ENCODE results near the gene ABLIM2. TPM values are rescaled to one million over a fixed set of nuclear protein-coding genes. Genes with fewer than 3 reads are reported as not detected.

ABLIM2 gene
- total and polyA plus RNA-seq, 2 experiments from 2014 or later = 1.5 to 4.3 TPM

- Histone ChIP-seq H2AFZ (no peak overlapping the region), H3K9me2 (ENCODE audit: insufficient read depth) (no peaks in the 10 kb centered on the region), H3K36me3 (ENCODE audit: insufficient read depth) (no peaks in the 10 kb centered on the region), H3K79me2 (replicated peaks; ENCODE audit: insufficient read depth) (no peaks in the 10 kb centered on the region), H3K4me3 (no peak overlapping the region), H3K4me2 (no peak overlapping the region), H3K27ac (ENCODE audit: low read depth) (no peak overlapping the region), H4K20me1 (replicated peaks; ENCODE audit: insufficient read depth) (no peaks in the 10 kb centered on the region), H3K4me1 (ENCODE audit: insufficient read depth) (peaks cover 38% of the 10 kb centered on the region), H3F3A (replicated peaks; ENCODE audit: low read depth) (no peaks in the 10 kb centered on the region), H3K27me3 (ENCODE audit: insufficient read depth) (no peaks in the 10 kb centered on the region)
- H3K27ac Mint-ChIP-seq = no peak overlapping the region
- peaks cover 2% of the 10 kb centered on the region; the same call in 1 of the 3 replicates for H3K9me3 Mint-ChIP-seq
- no peak for DNase-seq (ENCODE audit: low spot score)
- H3K4me3 Mint-ChIP-seq = no peak overlapping the region
- TF ChIP-seq EZH2 (IDR thresholded peaks at IDR 0.05; ENCODE audit: low read depth, unreplicated experiment) (no peak), CREB1 (CRISPR knock-in tag; IDR thresholded peaks at IDR 0.05; ENCODE audit: low read depth) (no peak), POLR2AphosphoS5 (IDR thresholded peaks at IDR 0.05; ENCODE audit: low read depth) (no peak), JUNB (IDR thresholded peaks at IDR 0.05; ENCODE audit: unreplicated experiment) (no peak), REST (IDR thresholded peaks at IDR 0.05; ENCODE audit: unreplicated experiment) (no peak), ETS1 (IDR thresholded peaks at IDR 0.05) (no peak), ZNF114 (CRISPR knock-in tag; IDR thresholded peaks at IDR 0.05) (no peak), STAT1 (IDR thresholded peaks at IDR 0.05; ENCODE audit: unreplicated experiment) (no peak), ZNF331 (CRISPR knock-in tag; IDR thresholded peaks at IDR 0.05; ENCODE audit: low read depth) (no peak), ZNF462 (CRISPR knock-in tag; IDR thresholded peaks at IDR 0.05) (no peak), EZH2phosphoT487 (IDR thresholded peaks at IDR 0.05; ENCODE audit: unreplicated experiment) (no peak)
- TF ChIP-seq, protein P1, sequence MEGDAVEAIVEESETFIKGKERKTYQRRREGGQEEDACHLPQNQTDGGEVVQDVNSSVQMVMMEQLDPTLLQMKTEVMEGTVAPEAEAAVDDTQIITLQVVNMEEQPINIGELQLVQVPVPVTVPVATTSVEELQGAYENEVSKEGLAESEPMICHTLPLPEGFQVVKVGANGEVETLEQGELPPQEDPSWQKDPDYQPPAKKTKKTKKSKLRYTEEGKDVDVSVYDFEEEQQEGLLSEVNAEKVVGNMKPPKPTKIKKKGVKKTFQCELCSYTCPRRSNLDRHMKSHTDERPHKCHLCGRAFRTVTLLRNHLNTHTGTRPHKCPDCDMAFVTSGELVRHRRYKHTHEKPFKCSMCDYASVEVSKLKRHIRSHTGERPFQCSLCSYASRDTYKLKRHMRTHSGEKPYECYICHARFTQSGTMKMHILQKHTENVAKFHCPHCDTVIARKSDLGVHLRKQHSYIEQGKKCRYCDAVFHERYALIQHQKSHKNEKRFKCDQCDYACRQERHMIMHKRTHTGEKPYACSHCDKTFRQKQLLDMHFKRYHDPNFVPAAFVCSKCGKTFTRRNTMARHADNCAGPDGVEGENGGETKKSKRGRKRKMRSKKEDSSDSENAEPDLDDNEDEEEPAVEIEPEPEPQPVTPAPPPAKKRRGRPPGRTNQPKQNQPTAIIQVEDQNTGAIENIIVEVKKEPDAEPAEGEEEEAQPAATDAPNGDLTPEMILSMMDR (conservative IDR thresholded peaks at IDR 0.05; ENCODE audit: low read depth in 2 of 2) = no peak
- H3K36me3 Mint-ChIP-seq (ENCODE audit: low read depth) = no peaks in the 10 kb centered on the region
- peaks cover 19% of the 10 kb centered on the region for H3K27me3 Mint-ChIP-seq (ENCODE audit: insufficient read depth, low read depth, poor library complexity)
- no peak for ATAC-seq
- H3K4me1 Mint-ChIP-seq = peaks cover 45% of the 10 kb centered on the region
Measured at GRCh38 chr4:8108261-8108660, 50.4 kb downstream of the ABLIM2 start.
